SK-N-SH (cell line): ENCODE measurements around the gene SH3RF1.

Experiments used
- GABPA ChIP-seq: IDR thresholded peaks from 2 replicates; pipeline ENCODE4 v1.4.0; 2012; ENCODE audit warnings: low read depth, mild to moderate bottlenecking
- POLR2AphosphoS5 ChIP-seq: IDR thresholded peaks from 2 replicates; pipeline ENCODE4 v1.6.1; 2012; ENCODE audit warnings: low read depth, low read length
- TEAD4 ChIP-seq: IDR thresholded peaks from 2 replicates; pipeline ENCODE4 v1.4.0; 2012; ENCODE audit warnings: mild to moderate bottlenecking, borderline replicate concordance; ENCODE audit not compliant: insufficient read depth
- TF ChIP-seq, protein P1 (sequence below): fragments of 200-600 bp; sonication (generic); IDR thresholded peaks from 2 replicates; pipeline ENCODE4 v1.6.1; 2017; ENCODE audit warnings: antibody characterized with exemption, mild to moderate bottlenecking, moderate library complexity

GRCh38 chr4:169278624-169279023, 7.9 kb upstream of the SH3RF1 start:
- TF ChIP-seq, protein P1, sequence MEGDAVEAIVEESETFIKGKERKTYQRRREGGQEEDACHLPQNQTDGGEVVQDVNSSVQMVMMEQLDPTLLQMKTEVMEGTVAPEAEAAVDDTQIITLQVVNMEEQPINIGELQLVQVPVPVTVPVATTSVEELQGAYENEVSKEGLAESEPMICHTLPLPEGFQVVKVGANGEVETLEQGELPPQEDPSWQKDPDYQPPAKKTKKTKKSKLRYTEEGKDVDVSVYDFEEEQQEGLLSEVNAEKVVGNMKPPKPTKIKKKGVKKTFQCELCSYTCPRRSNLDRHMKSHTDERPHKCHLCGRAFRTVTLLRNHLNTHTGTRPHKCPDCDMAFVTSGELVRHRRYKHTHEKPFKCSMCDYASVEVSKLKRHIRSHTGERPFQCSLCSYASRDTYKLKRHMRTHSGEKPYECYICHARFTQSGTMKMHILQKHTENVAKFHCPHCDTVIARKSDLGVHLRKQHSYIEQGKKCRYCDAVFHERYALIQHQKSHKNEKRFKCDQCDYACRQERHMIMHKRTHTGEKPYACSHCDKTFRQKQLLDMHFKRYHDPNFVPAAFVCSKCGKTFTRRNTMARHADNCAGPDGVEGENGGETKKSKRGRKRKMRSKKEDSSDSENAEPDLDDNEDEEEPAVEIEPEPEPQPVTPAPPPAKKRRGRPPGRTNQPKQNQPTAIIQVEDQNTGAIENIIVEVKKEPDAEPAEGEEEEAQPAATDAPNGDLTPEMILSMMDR, result no peak
- TF ChIP-seq POLR2AphosphoS5 (no peak), TEAD4 (no peak), GABPA (no peak)
